Measurements from ENCODE around the gene PRRC2B.

Gene PRRC2B

GRCh38 chr9:131477816-131478419 lies 84.0 kb downstream of the PRRC2B start:
- H3K4me3 ChIP-seq (ENCODE audit: low read depth, low read length): no peak overlapping the region
- no peak for DNase-seq (ENCODE audit: low read depth)

- H3K4me3 ChIP-seq (ENCODE audit: low read depth, low read length): no peak overlapping the region
- no peak for DNase-seq (ENCODE audit: low read depth)
Observed at GRCh38 chr9:131478421-131478868, 84.6 kb downstream of the PRRC2B start.

GRCh38 chr9:131478911-131479310 lies 85.0 kb downstream of the PRRC2B start:
- no peak overlapping the region for H3K4me3 ChIP-seq (ENCODE audit: low read depth, low read length)
- DNase-seq (ENCODE audit: low read depth): no peak

- no peak overlapping the region for H3K4me3 ChIP-seq (ENCODE audit: low read depth, low read length)
- DNase-seq (ENCODE audit: low read depth): no peak
Observed at GRCh38 chr9:131480258-131480657, 86.4 kb downstream of the PRRC2B start.

- no peak overlapping the region for H3K4me3 ChIP-seq (ENCODE audit: low read depth, low read length)
- DNase-seq (ENCODE audit: low read depth): no peak
Observed at GRCh38 chr9:131481441-131482342, 87.8 kb downstream of the PRRC2B start.

- no peak for DNase-seq (ENCODE audit: low read depth)
- H3K4me3 ChIP-seq (ENCODE audit: low read depth, low read length): no peak overlapping the region
Observed at GRCh38 chr9:131482343-131483006, 88.6 kb downstream of the PRRC2B start.

- no peak for DNase-seq (ENCODE audit: low read depth)
- no peak overlapping the region for H3K4me3 ChIP-seq (ENCODE audit: low read depth, low read length)
Observed at GRCh38 chr9:131483319-131484050, 89.6 kb downstream of the PRRC2B start.

- no peak overlapping the region for H3K4me3 ChIP-seq (ENCODE audit: low read depth, low read length)
- DNase-seq (ENCODE audit: low read depth): no peak
Observed at GRCh38 chr9:131484051-131484445, 90.2 kb downstream of the PRRC2B start.

- DNase-seq (ENCODE audit: low read depth): no peak
- H3K4me3 ChIP-seq (ENCODE audit: low read depth, low read length): no peak overlapping the region
Observed at GRCh38 chr9:131484560-131485185, 90.8 kb downstream of the PRRC2B start.

GRCh38 chr9:131485206-131485605 lies 91.3 kb downstream of the PRRC2B start:
- H3K4me3 ChIP-seq (ENCODE audit: low read depth, low read length): no peak overlapping the region
- DNase-seq (ENCODE audit: low read depth): no peak

- no peak overlapping the region for H3K4me3 ChIP-seq (ENCODE audit: low read depth, low read length)
- no peak for DNase-seq (ENCODE audit: low read depth)
Observed at GRCh38 chr9:131485728-131486422, 92.0 kb downstream of the PRRC2B start.

GRCh38 chr9:131487001-131487400 lies 93.1 kb downstream of the PRRC2B start:
- H3K4me3 ChIP-seq (ENCODE audit: low read depth, low read length): no peak overlapping the region
- no peak for DNase-seq (ENCODE audit: low read depth)

GRCh38 chr9:131487621-131488031 lies 93.7 kb downstream of the PRRC2B start:
- H3K4me3 ChIP-seq (ENCODE audit: low read depth, low read length): no peak overlapping the region
- DNase-seq (ENCODE audit: low read depth): no peak

- no peak overlapping the region for H3K4me3 ChIP-seq (ENCODE audit: low read depth, low read length)
- no peak for DNase-seq (ENCODE audit: low read depth)
Observed at GRCh38 chr9:131490514-131490913, 96.6 kb downstream of the PRRC2B start.

- no peak overlapping the region for H3K4me3 ChIP-seq (ENCODE audit: low read depth, low read length)
- DNase-seq (ENCODE audit: low read depth): no peak
Observed at GRCh38 chr9:131491001-131491710, 97.3 kb downstream of the PRRC2B start.

GRCh38 chr9:131492070-131492469 lies 98.2 kb downstream of the PRRC2B start:
- DNase-seq (ENCODE audit: low read depth): no peak
- H3K4me3 ChIP-seq (ENCODE audit: low read depth, low read length): no peak overlapping the region

- DNase-seq (ENCODE audit: low read depth): no peak
- H3K4me3 ChIP-seq (ENCODE audit: low read depth, low read length): no peak overlapping the region
Observed at GRCh38 chr9:131494296-131494870, 100.5 kb downstream of the PRRC2B start.

GRCh38 chr9:131495785-131496184 lies 101.9 kb downstream of the PRRC2B start:
- no peak overlapping the region for H3K4me3 ChIP-seq (ENCODE audit: low read depth, low read length)
- no peak for DNase-seq (ENCODE audit: low read depth)
